ENCODE data around the gene UBE2J2. TPM values are rescaled to one million over a fixed set of nuclear protein-coding genes. Genes with fewer than 3 reads are reported as not detected.

Gene UBE2J2
- total RNA-seq, 1 donor from 2014 or later = 56.5 TPM

GRCh38 chr1:1213345-1214265 lies 60.0 kb downstream of the UBE2J2 start, which contains the start of gene TNFRSF4:
Gene TNFRSF4, minus strand, starts transcription at chr1:1214153. Its CDS starts 26 bp downstream, at chr1:1214127.
- no peak for DNase-seq (ENCODE audit: low spot score)

GRCh38 chr1:1212780-1213344 lies 60.8 kb downstream of the UBE2J2 start:
- DNase-seq (ENCODE audit: low spot score) = no peak

GRCh38 chr1:1211541-1212441 lies 61.9 kb downstream of the UBE2J2 start:
- DNase-seq (ENCODE audit: low spot score) = no peak

GRCh38 chr1:1210726-1211540 lies 62.7 kb downstream of the UBE2J2 start:
- DNase-seq (ENCODE audit: low spot score) = no peak

GRCh38 chr1:1208713-1209433 lies 64.8 kb downstream of the UBE2J2 start:
- no peak for DNase-seq (ENCODE audit: low spot score)

GRCh38 chr1:1207571-1207892 lies 66.1 kb downstream of the UBE2J2 start:
- no peak for DNase-seq (ENCODE audit: low spot score)

- no peak for DNase-seq (ENCODE audit: low spot score)
Measured at GRCh38 chr1:1206966-1207531, 66.6 kb downstream of the UBE2J2 start.

- no peak for DNase-seq (ENCODE audit: low spot score)
Measured at GRCh38 chr1:1206376-1206965, 67.2 kb downstream of the UBE2J2 start, which contains the start of gene TNFRSF18. Gene TNFRSF18, minus strand, starts transcription at chr1:1206592. Its CDS starts 21 bp downstream, at chr1:1206571.

GRCh38 chr1:1205769-1206375 lies 67.8 kb downstream of the UBE2J2 start:
- DNase-seq (ENCODE audit: low spot score) = no peak

GRCh38 chr1:1204998-1205768 lies 68.5 kb downstream of the UBE2J2 start:
- no peak for DNase-seq (ENCODE audit: low spot score)

GRCh38 chr1:1204425-1204920 lies 69.2 kb downstream of the UBE2J2 start:
- DNase-seq (ENCODE audit: low spot score) = no peak

Small RNA genes within 50 kb of the gene (microRNA-seq; reads per million reads assigned to microRNA genes)
- gene MIR6726 (ENCODE audit: borderline number of aligned reads) (not detected), gene MIR6727 (ENCODE audit: borderline number of aligned reads) (not detected)

Other genes starting within 250 kb of the UBE2J2 start
- not detected for gene RNF223, start 199.5 kb downstream of the UBE2J2 start, total RNA-seq
- 9.0 TPM for gene C1orf159, start 157.8 kb downstream of the UBE2J2 start, total RNA-seq
- gene TTLL10, start 100.0 kb downstream of the UBE2J2 start, total RNA-seq = 1.4 TPM
- gene TNFRSF18, start 67.3 kb downstream of the UBE2J2 start, total RNA-seq = 0.80 TPM
- gene TNFRSF4, start 59.7 kb downstream of the UBE2J2 start, total RNA-seq = 10.7 TPM
- 144 TPM for gene SDF4, start 41.9 kb downstream of the UBE2J2 start, total RNA-seq
- gene B3GALT6, start 41.6 kb downstream of the UBE2J2 start, total RNA-seq = 14.1 TPM
- gene C1QTNF12, start 27.1 kb downstream of the UBE2J2 start, total RNA-seq = 2.9 TPM
- gene SCNN1D, start 6.6 kb upstream of the UBE2J2 start, total RNA-seq = 2.1 TPM
- 36.6 TPM for gene ACAP3, start 34.1 kb upstream of the UBE2J2 start, total RNA-seq
- 11.6 TPM for gene PUSL1, start 34.7 kb upstream of the UBE2J2 start, total RNA-seq
- gene INTS11, start 50.8 kb upstream of the UBE2J2 start, total RNA-seq = 74.7 TPM
- gene CPTP, start 50.9 kb upstream of the UBE2J2 start, total RNA-seq = 19.7 TPM
- 0.19 TPM for gene TAS1R3, start 57.4 kb upstream of the UBE2J2 start, total RNA-seq
- gene DVL1, start 75.6 kb upstream of the UBE2J2 start, total RNA-seq = 52.1 TPM
- 109 TPM for gene MXRA8, start 84.7 kb upstream of the UBE2J2 start, total RNA-seq
- 120 TPM for gene AURKAIP1, start 101.4 kb upstream of the UBE2J2 start, total RNA-seq
- 162 TPM for gene CCNL2, start 125.5 kb upstream of the UBE2J2 start, total RNA-seq
- 122 TPM for gene MRPL20, start 133.4 kb upstream of the UBE2J2 start, total RNA-seq
- gene ANKRD65, start 147.4 kb upstream of the UBE2J2 start, total RNA-seq = 4.1 TPM
- 41.1 TPM for gene VWA1, start 161.8 kb upstream of the UBE2J2 start, total RNA-seq
- gene ATAD3C, start 175.8 kb upstream of the UBE2J2 start, total RNA-seq = 0.51 TPM
- gene ATAD3B, start 197.9 kb upstream of the UBE2J2 start, total RNA-seq = 12.6 TPM
- 26.2 TPM for gene ATAD3A, start 238.3 kb upstream of the UBE2J2 start, total RNA-seq